ENCODE data around the gene VPS4A.
"Not testable (repeated sequence)": the region's sequence is repeated elsewhere in the genome, so short reads cannot be mapped to it uniquely, and the experiment has no call there.

The VPS4A gene

DNA sequence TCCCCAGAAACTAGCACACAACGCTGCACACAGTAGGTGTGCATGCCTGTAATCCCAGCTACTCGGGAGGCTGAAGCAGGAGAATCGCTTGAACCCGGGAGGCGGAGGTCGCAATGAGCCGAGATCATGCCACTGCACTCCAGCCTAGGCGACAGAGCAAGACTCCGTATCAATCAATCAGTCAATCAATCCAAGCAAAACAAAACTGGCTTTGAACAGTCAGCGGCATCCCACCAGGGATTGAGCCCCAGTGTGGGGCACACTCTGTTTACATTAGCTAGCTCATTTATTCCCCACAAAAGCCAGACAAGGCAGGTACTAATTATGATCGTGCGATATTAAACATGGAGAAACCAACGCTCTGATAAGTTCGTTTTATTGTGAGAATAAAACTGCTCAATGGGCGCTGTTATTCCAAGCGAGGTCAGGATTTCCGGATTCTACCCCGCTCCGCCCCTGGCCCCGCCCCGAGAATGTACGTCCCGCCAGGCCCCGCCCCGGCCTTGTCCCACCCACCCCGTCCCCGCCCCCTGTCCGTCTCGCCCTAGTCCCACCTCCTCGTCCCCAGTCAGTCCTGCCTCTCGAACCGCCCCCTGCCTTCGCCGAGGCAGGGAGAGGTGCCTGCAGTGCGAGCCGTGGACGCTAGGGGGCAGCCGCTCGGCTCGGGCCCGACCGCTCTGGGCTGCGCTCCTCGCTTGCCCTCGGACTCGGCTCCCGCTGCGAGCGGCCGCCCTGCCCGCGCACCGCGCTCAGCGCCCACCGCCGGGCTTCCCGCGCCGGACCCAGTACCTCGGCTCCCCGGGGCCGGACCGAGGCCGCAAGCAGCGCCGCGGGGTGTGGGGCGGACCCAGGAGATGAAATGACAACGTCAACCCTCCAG is at the start of gene VPS4A:
Gene VPS4A (plus strand): TSS at position 698 of the 880 bp plus-strand sequence. CDS start 162 bp downstream, at position 860.
- intact Hi-C loops (cut with micrococcal nuclease) = loop anchor here (2.0 kb wide), 1 partner anchor 178 kb away; the partner anchor contains the start of genes CHTF8 and UTP4
- Mint-ChIP-seq H3K27ac (peak within 1 kb of the TSS; percentile 82), H3K4me3 (peak within 1 kb of the TSS; percentile 86), H3K36me3 (ENCODE audit: low read depth) (peaks cover 37% of the 10 kb centered on the region), H3K9me3 (no peaks in the 10 kb centered on the region), H3K27me3 (no peaks in the 10 kb centered on the region), H3K4me1 (ENCODE audit: low read depth) (peaks cover 20% of the 10 kb centered on the region)

DNA sequence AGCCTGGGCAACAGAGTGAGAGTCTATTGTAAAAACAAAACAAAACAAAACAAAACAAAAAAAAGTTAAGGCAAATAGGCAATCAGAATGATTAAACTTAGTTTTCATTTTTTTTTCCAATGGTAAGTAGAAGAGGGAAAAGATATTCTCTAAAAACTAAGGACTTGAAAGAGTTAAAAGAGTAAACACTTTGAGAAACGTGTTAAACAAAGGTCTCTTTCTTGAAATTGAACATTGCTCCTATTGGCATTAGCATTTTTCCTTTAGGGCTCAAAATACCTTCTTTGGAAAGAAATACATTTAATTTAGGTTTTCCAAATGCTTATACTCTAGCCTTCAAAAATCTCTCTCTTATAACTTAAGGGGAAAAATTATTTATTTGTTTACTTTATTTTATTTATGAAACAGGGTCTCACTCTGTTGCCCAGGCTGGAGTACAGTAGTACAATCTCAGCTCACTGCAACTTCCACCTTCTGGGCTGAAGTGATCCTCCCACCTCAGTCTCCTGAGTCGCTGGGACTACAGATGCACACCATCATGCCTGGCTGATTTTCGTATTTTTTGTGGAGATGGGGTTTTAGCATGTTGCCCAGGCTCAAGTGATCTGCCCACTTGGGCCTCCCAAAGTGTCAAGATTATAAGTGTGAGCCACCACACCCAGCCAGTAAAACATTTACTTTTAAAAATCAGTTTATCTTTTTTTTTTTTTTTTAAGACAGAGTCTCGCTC is 44.7 kb upstream of the VPS4A start:
- Mint-ChIP-seq H3K4me1 (ENCODE audit: low read depth) (no peaks in the 10 kb centered on the region), H3K4me3 (no peak overlapping the region)

DNA sequence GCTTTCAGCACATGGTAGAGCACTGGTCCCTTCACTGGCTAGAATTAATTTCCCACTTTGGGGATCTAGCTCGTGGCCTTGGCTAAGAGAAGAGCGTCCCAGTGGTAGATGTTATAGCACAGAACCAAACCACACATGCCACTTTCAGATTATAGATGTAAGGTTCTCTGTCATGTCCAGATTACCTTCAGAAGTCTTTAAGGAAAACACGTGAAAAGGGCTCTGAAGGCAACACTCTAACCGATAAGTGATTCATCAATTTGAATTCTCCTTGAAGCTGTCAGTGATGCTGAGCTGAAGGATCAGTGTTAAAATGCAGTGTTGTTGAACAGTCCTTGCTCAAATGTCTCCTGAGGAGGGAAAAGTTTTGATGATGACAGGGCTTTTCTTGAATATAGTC is 43.5 kb upstream of the VPS4A start:
- Mint-ChIP-seq H3K27me3 (peaks cover 1% of the 10 kb centered on the region), H3K4me3 (no peak overlapping the region), H3K4me1 (ENCODE audit: low read depth) (no peaks in the 10 kb centered on the region), H3K36me3 (ENCODE audit: low read depth) (peaks cover 36% of the 10 kb centered on the region), H3K9me3 (no peaks in the 10 kb centered on the region), H3K27ac (no peak overlapping the region)
- intact Hi-C loops (cut with micrococcal nuclease) = no loop called here

More for the DNA sequence above, 44.7 kb upstream of the VPS4A start:
- intact Hi-C loops (cut with micrococcal nuclease) = no loop called here
- H3K27me3 Mint-ChIP-seq = peaks cover 1% of the 10 kb centered on the region
- H3K9me3 Mint-ChIP-seq = no peaks in the 10 kb centered on the region
- peaks cover 40% of the 10 kb centered on the region for H3K36me3 Mint-ChIP-seq (ENCODE audit: low read depth)
- H3K27ac Mint-ChIP-seq = no peak overlapping the region

DNA sequence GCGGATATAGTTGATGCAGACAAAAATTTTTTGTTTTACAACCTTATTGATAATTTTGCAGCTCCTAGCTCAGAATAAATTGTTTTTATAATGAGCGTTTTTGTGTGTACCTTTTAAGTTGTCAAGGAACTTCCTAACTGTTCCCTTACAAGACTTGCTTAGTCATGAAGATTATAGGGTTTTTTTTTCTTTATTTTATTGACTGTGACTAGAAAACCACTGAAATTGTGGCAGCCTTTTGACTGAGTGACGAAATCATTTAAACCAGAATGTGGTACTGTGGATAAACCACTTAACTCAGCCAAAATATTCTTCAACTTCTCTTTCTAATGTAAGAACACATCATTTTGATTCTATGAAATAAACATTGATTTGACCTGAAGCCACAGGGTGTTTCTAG is 40.8 kb upstream of the VPS4A start:
- no peaks in the 10 kb centered on the region for H3K4me1 Mint-ChIP-seq (ENCODE audit: low read depth)
- no peak overlapping the region for H3K4me3 Mint-ChIP-seq
- peaks cover 28% of the 10 kb centered on the region for H3K36me3 Mint-ChIP-seq (ENCODE audit: low read depth)

DNA sequence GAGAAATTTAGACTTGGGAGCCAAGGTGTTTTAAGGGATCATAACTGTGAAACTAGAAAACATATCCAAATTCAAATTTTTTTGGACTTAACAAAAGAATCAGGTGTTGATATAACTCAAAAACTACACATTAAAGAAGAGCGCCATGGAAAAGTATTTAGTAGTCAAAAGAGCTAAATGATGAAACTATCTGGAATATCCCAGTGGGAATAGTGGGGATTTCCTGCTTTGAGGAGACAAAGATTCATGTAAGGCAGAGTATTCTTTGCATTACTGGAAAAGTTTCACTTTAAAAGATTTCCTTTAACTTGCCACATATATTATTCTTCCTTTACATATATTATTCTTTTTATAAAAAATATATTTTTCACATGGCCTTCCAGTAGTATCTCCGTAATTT is 40.3 kb upstream of the VPS4A start:
- peaks cover 28% of the 10 kb centered on the region for H3K36me3 Mint-ChIP-seq (ENCODE audit: low read depth)

More for the DNA sequence above, 40.8 kb upstream of the VPS4A start:
- Mint-ChIP-seq H3K27me3 (peaks cover 2% of the 10 kb centered on the region), H3K27ac (no peak overlapping the region), H3K9me3 (no peaks in the 10 kb centered on the region)
- intact Hi-C loops (cut with micrococcal nuclease) = no loop called here

DNA sequence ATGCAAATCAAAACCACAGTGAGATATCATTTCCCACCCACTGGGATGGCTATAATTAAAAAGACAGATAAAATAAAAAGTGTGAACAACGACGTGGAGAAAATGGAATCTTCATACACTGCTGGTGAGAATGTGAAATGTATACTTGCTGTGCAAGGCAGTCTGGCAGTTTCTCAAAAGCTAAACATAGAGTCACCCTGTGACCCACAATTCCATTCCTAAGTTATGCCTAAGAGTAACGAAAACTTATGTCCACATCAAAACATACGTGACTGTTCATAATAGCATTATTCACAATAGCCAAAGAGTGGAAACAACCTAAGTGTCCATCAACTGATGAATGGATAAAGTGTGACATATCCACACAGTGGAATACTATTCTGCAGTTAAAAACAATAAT is 38.1 kb upstream of the VPS4A start:
- Mint-ChIP-seq H3K9me3 (no peaks in the 10 kb centered on the region), H3K4me1 (ENCODE audit: low read depth) (no peaks in the 10 kb centered on the region), H3K36me3 (ENCODE audit: low read depth) (peaks cover 28% of the 10 kb centered on the region), H3K27me3 (peaks cover 7% of the 10 kb centered on the region), H3K27ac (no peak overlapping the region), H3K4me3 (no peak overlapping the region)
- intact Hi-C loops (cut with micrococcal nuclease) = no loop called here

More for the DNA sequence above, 40.3 kb upstream of the VPS4A start:
- H3K27me3 Mint-ChIP-seq = peaks cover 2% of the 10 kb centered on the region
- H3K4me1 Mint-ChIP-seq (ENCODE audit: low read depth) = no peaks in the 10 kb centered on the region
- no peak overlapping the region for H3K27ac Mint-ChIP-seq
- H3K4me3 Mint-ChIP-seq = no peak overlapping the region
- H3K9me3 Mint-ChIP-seq = no peaks in the 10 kb centered on the region
- intact Hi-C loops (cut with micrococcal nuclease) = no loop called here

DNA sequence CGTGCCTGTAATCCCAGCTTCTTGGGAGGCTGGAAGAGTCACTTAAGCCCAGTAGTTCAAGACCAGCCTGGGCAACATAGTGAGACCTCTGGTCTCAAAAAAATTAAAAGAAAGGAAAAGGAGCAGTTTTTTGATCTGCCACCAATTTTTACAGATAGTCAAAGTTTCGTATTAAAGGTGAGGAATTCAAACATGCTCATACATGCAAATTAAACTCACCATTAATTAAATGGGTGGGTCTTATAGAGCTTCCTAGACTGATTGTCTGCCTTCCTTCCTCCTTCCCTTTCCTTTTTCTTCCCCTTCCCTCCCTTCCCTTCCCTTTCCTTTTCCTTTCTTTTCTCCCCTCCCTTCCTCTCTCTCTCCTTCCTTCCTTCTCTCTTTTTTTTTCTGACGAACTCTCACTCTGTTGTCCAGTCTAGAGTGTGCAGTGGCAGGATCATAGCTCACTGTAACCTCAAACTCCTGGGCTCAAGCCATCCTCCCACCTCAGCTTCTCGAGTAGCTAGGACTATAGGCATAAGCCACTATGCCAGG is 36.4 kb upstream of the VPS4A start:
- peaks cover 7% of the 10 kb centered on the region for H3K27me3 Mint-ChIP-seq
- no peak overlapping the region for H3K4me3 Mint-ChIP-seq
- H3K27ac Mint-ChIP-seq = no peak overlapping the region
- H3K9me3 Mint-ChIP-seq = no peaks in the 10 kb centered on the region
- H3K4me1 Mint-ChIP-seq (ENCODE audit: low read depth) = no peaks in the 10 kb centered on the region
- intact Hi-C loops (cut with micrococcal nuclease) = no loop called here
- peaks cover 22% of the 10 kb centered on the region for H3K36me3 Mint-ChIP-seq (ENCODE audit: low read depth)

DNA sequence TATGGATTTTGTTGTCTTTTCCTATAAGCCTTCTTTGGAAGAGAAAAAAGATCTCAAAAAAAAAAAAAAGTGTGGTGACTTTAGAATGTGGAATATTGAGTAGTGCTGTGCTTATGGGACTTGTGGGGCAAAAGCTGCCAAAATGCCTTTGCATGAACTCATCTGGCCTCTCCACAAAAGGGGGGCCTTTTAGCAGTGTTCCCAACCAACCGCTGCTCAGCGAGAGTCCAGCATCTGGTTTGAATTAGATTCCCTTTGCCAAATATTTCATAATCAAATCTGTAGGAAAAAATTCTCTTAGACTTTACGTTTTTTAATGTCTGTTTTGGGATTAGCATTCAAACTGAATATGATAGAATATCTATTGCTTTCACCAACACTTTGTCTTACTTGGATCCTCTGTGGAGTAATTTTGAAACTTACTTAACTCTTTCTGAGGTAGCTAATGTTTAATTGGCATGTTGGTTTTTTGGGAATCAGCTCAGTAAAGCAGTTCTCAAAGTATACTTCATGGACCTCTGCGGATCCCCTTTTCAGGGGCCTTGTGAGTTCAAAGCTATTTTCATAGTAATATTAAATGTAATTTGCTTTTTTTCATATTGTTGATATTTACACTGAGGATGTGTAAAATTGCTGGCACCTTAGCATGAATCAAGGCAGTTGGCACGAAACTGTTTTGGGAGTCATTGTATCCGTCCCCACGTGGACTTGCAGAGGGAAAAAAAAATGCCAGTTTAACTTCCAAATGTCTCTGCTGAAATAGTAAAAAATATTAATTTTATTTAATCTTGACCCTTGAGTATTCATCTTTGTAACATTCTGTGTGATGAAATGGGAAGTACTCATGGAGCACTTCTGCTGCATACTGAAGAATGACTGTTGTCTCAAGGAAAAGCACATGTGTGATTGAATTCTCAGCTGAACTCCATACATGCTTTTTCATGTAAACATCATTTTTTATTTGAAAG is 34.7 kb upstream of the VPS4A start:
- Mint-ChIP-seq H3K9me3 (no peaks in the 10 kb centered on the region), H3K27me3 (peaks cover 10% of the 10 kb centered on the region), H3K4me1 (ENCODE audit: low read depth) (no peaks in the 10 kb centered on the region), H3K36me3 (ENCODE audit: low read depth) (peaks cover 16% of the 10 kb centered on the region), H3K27ac (no peak overlapping the region), H3K4me3 (no peak overlapping the region)
- intact Hi-C loops (cut with micrococcal nuclease) = no loop called here

DNA sequence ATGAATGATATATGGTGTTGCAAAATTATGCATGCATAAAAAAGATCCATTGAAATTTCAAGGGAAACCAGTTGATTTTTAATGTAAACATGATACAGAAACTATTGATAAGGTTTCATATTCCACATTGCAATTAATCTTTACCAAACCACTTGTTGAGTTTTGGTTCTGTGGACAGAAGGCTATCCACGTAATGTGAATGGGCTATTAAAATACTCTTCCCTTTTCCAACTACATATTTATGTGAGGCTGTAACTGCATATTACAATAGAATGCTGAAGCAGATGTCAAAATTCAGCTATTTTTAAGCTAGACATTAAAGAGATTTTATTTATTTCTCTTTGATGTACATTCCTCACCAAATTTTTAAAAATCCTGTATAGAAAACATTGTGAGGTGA is 33.7 kb upstream of the VPS4A start:
- H3K27me3 Mint-ChIP-seq = peaks cover 10% of the 10 kb centered on the region
- intact Hi-C loops (cut with micrococcal nuclease) = no loop called here
- peaks cover 11% of the 10 kb centered on the region for H3K36me3 Mint-ChIP-seq (ENCODE audit: low read depth)
- H3K4me1 Mint-ChIP-seq (ENCODE audit: low read depth) = no peaks in the 10 kb centered on the region
- H3K27ac Mint-ChIP-seq = no peak overlapping the region
- no peak overlapping the region for H3K4me3 Mint-ChIP-seq
- no peaks in the 10 kb centered on the region for H3K9me3 Mint-ChIP-seq

DNA sequence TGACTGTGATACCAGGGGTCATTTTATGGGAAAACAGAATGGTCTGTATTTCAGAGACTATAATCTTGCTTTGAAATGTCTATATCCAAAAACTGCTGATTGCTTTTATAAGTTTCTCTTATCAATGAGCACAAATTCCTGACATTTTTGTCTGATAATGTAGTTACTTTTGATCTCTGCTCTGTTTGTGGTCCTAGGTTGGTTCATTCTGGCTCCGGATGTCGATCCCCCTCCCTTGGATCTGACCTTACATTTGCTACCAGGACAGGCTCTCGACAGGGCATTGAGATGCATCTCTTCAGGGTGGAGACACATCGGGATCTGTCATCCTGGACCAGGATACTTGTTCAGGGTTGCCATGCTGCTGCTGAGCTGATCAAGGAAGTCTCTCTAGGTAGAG is 27.3 kb upstream of the VPS4A start:
- intact Hi-C loops (cut with micrococcal nuclease) = no loop called here
- no peak overlapping the region for H3K27ac Mint-ChIP-seq
- peaks cover 12% of the 10 kb centered on the region for H3K36me3 Mint-ChIP-seq (ENCODE audit: low read depth)
- no peak overlapping the region for H3K4me3 Mint-ChIP-seq
- peaks cover 2% of the 10 kb centered on the region for H3K27me3 Mint-ChIP-seq
- no peaks in the 10 kb centered on the region for H3K9me3 Mint-ChIP-seq
- H3K4me1 Mint-ChIP-seq (ENCODE audit: low read depth) = no peaks in the 10 kb centered on the region

DNA sequence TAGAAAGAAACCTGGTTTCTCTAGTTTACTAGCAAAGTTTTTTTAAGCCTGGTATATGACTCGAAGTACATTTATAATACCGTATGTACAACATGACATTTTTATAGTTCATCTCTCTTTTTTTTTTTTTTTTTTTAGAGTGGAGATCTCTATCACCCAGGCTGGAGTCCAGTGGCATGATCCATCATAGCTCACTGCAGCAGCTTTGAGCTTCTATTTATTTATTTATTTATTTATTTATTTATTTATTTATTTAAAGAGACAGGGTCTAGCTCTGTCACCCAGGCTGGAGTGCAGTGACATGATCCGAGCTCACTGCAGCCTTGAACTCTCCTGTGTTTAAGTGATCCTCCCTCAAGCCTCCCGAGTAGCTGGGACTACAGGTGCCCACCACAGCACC is 25.9 kb upstream of the VPS4A start:
- intact Hi-C loops (cut with micrococcal nuclease) = no loop called here
- H3K9me3 Mint-ChIP-seq = no peaks in the 10 kb centered on the region
- H3K4me1 Mint-ChIP-seq (ENCODE audit: low read depth) = no peaks in the 10 kb centered on the region
- peaks cover 2% of the 10 kb centered on the region for H3K27me3 Mint-ChIP-seq
- no peak overlapping the region for H3K4me3 Mint-ChIP-seq
- peaks cover 12% of the 10 kb centered on the region for H3K36me3 Mint-ChIP-seq (ENCODE audit: low read depth)
- no peak overlapping the region for H3K27ac Mint-ChIP-seq

DNA sequence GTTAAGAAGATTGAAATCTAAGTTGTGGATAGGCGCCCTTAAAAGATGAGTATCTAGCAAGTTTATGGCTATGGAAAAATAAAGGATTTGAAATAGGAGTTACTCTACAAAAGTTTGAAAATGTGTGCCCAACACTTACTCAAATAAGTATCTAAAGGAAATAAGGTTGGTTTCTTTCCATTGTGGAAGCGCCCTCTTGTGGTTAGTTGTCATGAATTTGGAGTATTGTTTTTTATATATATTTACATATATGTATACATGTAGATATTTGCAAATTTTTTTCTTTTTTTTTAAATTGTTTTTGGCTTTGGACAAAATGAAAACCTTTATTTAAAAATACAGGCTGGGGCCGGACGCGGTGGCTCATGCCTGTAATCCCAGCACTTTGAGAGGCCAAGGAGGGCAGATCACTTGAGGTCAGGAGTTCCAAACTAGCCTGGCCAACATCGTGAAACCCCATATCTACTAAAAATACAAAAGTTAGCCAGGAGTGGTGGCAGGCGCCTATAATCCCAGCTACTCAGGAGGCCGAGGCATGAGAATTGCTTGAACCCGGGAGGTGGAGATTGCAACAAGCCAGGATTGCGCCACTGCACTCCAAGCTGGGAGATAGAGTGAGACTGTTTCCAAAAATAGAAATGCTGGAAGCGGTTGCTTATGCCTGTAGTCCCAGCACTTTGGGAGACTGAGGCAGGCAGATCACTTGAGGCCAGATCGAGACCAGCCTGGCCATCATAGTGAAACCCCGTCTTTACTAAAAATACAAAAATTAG is 24.0 kb upstream of the VPS4A start:
- no peaks in the 10 kb centered on the region for H3K4me1 Mint-ChIP-seq (ENCODE audit: low read depth)
- peaks cover 12% of the 10 kb centered on the region for H3K36me3 Mint-ChIP-seq (ENCODE audit: low read depth)
- no peaks in the 10 kb centered on the region for H3K9me3 Mint-ChIP-seq
- H3K27ac Mint-ChIP-seq = no peak overlapping the region
- H3K4me3 Mint-ChIP-seq = no peak overlapping the region
- intact Hi-C loops (cut with micrococcal nuclease) = loop anchor here (1.0 kb wide), 1 partner anchor 137 kb away; no protein-coding TSS in a partner anchor
- no peaks in the 10 kb centered on the region for H3K27me3 Mint-ChIP-seq

DNA sequence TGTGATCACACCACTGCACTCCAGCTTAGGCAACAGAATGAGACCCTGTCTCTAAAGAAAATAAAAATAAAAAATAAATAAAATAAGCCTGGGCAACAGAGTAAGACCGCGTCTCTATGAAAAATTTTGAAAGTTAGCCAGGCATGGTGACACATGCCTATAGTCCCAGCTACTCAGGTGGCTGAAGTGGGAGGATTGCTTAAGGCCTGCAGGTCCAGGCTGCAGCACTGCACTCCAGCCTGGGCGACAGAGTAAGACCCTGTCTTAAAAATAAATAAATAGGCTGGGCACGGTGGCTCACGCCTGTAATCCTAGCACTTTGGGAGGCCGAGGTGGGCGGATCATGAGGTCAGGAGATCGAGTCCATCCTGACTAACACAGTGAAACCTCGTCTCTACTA is 19.5 kb upstream of the VPS4A start:
- H3K27me3 Mint-ChIP-seq; H3K9me3 Mint-ChIP-seq; H3K4me1 Mint-ChIP-seq (ENCODE audit: low read depth); H3K36me3 Mint-ChIP-seq (ENCODE audit: low read depth); H3K4me3 Mint-ChIP-seq; H3K27ac Mint-ChIP-seq; intact Hi-C loops (cut with micrococcal nuclease): not testable (repeated sequence)
